D721Med (cell line): Measurements from ENCODE around the gene TMEM121B.

Source experiments
- DNase-seq: peaks from one replicate; pipeline ENCODE4 v3.0.0; 2011; ENCODE audit warnings: low spot score; ENCODE audit not compliant: insufficient read length
- FAIRE-seq: peaks from 2 replicates; lab custom pipeline; 2011; peaks lifted over from hg19 to GRCh38; lab: Jason Lieb, UNC
- TF ChIP-seq, protein P1 (sequence below): IDR thresholded peaks from 2 replicates; pipeline ENCODE4 v1.5.1; 2012; ENCODE audit warnings: mild to moderate bottlenecking, control low read depth; ENCODE audit not compliant: insufficient read depth; ENCODE audit errors: missing control alignments

TMEM121B gene

DNA sequence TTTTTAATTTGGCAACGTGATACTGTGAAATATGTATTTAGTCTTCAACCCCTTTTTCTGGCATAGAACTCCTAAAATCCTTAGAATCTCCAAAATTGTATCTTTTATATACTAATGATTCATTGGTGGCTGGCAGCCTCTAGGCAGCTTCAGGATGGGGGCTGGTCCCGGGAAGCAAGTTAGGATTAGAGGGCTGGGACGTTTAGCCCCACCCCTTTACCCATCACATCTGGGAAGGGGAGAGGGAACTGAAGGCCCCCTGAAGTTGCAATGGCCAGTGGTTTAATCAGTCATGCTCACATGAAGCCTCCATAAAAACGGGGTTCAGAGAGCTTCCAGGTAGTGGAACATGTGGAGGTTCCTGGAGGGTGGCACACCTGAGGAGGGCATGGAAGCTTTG, 29.3 kb downstream of the TMEM121B start:
- TF ChIP-seq, protein P1, sequence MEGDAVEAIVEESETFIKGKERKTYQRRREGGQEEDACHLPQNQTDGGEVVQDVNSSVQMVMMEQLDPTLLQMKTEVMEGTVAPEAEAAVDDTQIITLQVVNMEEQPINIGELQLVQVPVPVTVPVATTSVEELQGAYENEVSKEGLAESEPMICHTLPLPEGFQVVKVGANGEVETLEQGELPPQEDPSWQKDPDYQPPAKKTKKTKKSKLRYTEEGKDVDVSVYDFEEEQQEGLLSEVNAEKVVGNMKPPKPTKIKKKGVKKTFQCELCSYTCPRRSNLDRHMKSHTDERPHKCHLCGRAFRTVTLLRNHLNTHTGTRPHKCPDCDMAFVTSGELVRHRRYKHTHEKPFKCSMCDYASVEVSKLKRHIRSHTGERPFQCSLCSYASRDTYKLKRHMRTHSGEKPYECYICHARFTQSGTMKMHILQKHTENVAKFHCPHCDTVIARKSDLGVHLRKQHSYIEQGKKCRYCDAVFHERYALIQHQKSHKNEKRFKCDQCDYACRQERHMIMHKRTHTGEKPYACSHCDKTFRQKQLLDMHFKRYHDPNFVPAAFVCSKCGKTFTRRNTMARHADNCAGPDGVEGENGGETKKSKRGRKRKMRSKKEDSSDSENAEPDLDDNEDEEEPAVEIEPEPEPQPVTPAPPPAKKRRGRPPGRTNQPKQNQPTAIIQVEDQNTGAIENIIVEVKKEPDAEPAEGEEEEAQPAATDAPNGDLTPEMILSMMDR, result no peak
- DNase-seq, result no peak
- FAIRE-seq, result no peak

DNA sequence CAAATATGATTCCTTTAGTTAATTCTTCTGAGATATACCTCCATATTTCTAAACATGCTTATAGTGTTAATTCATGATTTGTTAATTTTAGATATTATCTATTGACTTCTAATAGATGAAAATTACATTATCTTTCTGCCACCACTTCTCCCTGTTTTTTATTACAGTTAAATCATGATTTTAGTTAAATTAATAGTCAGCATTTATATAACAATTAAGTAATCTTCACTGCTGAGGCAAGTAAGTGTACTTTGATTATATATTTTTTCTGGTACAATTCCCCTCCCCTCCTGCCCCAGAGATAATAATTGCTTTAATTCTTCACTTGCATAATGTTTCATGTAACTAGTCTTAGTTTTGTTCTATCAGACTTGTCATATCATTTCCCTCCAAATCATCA, 30.6 kb downstream of the TMEM121B start:
- TF ChIP-seq, protein P1, result no peak
- FAIRE-seq (no peak), DNase-seq (no peak)

DNA sequence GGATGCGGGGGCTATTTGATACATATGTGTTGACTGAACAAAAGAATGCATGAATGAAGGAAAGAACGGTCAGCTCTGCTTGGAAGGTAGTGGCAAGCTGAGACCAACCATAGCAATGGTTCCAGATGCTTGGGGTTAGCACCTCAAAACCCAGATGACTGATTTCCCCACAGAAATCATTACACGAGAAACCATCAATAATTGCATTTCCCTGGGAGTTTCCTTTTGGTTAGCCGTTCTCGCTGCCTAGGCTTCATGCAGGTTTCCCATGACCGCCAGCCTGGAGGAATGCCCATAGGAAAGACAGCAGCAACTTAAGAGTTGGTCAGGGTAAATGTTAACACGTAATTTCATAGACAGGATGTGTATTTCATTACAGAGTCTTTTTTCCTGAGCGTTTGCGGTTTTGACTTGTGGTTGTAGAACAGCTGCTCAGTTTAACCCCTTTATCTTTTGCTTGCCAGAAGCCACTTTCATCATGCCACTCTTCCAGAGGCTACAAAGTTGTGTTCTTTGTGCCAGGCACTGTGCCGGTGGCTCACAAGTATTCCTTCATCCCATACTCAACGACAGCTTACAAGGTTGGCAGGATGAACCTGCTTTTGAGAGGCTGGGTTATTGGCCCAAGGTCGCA, 33.5 kb downstream of the TMEM121B start:
- DNase-seq (no peak), FAIRE-seq (no peak)
- TF ChIP-seq, protein P1, result no peak

DNA sequence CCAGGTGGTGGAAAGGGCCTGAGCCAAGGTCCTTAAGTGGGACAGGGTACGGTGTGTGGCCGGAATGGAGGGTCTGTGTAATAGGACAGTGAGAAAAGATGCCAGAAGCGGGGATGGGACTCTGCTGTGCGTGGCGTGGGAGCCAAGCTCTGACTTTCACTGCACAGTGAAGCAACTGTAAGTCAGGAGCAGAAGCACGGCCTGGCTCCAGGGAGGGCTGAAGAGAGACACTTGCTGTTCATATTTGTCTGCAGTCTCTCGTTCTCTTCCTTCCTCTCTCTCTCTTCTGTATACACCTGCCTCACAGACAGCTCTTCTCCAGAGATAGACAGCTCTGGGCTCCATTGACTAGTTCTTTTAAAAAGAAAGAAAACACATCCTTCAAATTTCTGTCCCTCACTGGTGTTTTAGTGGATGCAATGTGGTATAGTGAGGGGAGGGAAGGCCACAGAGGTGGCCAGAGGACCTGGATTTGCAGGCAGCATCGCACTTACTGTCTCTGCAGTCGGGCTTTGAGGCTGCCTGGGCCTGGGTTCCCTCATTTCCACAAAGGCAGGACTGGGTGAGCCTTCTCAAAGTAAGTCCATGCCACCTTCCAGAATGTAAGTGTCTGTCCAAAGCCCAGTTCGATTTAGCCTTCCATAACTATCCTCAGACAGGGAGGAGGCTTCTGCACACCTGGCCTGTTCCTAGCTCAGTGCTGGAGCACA, 34.2 kb downstream of the TMEM121B start:
- TF ChIP-seq, protein P1, result no peak
- FAIRE-seq, result no peak
- DNase-seq, result no peak

DNA sequence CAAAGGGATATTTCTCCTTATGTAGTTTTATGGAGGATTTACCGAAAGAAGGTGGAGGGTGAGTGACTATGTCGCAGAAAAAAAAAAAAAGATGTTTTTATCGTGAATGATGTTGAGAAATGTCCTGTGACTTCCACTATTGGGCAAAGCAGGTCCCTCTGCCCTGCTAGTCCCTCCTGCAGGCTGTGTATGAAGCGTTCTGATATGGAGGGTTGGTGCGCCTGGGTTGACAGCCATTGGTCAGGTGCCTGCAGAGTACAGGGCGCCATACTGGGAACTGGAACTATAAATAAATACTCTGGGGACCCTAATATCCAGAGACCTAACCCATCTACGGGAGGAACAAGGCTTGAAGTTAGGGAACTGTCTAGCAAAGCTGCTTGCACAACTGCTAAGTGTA, 34.9 kb downstream of the TMEM121B start:
- no peak for DNase-seq
- FAIRE-seq, result no peak
- TF ChIP-seq, protein P1, result no peak

DNA sequence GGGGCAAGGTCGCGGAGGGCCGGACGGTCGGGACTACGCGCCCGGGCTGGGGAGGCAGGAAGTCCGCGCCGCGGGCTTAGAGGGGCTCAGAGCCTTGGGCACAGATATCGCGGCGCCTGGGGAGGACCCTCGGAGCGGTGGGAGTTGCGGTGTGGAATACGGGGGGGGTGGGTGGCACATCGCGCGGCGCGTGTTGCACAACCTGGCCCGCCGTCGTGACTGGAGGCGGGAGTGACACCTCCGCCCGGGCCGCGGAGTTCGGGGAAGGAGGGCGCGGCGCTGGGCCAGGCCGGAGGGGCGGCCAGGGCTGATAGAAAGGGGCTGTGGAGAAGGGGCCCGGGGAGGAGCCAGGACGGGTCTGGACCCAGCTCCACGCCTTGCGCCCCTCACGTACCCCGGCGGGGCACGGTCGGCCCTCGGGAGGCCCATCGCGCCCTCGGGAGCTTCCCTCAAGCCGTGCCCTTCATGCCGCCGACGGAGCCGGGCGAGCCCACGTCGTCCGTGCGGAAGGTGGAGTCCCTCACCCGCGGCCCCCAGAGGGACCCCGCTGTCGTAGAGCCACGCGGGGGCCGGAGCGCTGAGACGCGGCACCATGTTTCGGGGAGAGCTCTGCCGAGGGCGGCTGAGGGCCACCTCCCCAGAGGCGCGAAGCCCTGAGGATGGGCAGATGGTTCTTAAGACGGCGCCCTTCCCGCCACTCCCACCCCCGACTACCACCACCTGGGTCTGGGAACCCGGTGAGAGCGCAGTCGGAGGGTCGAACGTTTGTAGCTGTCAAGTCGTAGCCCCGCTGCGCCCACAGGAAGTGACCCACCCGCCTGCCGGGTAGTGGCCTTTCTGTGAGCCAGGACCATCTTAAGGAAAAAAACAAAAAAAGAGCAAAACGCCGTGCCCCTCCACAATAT, 35.6 kb downstream of the TMEM121B start:
- DNase-seq, result no peak
- TF ChIP-seq, protein P1, result no peak
- no peak for FAIRE-seq
